SK-N-SH (cell line): ENCODE data around the gene NBDY. TPM values are rescaled to one million over a fixed set of nuclear protein-coding genes. Genes with fewer than 3 reads are reported as not detected.

Experiments
- CTCF ChIA-PET: fragments of 300-600, 350-600 bp; formaldehyde crosslinking; extraction: SDS; loops from one replicate; lab custom pipeline; 2021; lab: Yijun Ruan, JAX
- POLR2A ChIA-PET: fragments of 350-600 bp; sonication (Branson Sonifier 250); formaldehyde crosslinking; extraction: SDS; loops from one replicate; lab custom pipeline; 2020; ENCODE audit warnings: antibody characterized with exemption, inconsistent platforms; lab: Yijun Ruan, JAX
- DNase-seq: peaks from one replicate; pipeline ENCODE4 v3.0.0; 2012
- H2AFZ ChIP-seq: fragments of 200-600 bp; sonication (generic); 2 replicates; pipeline ENCODE4 v1.8.1; 2016; ENCODE audit warnings: antibody characterized with exemption, mild to moderate bottlenecking, low read depth
- H3F3A ChIP-seq: fragments of 200-600 bp; sonication (generic); replicated peaks from 2 replicates; pipeline ENCODE3; 2016; ENCODE audit warnings: antibody characterized with exemption, mild to moderate bottlenecking; ENCODE audit not compliant: insufficient read depth
- H3K27ac ChIP-seq, 2 experiments: fragments of 200-500 bp in 1 of 2; fragments of 200-600 bp in 1 of 2; sonication (Bioruptor generic) in 1 of 2; sonication (generic), shearing (Covaris generic) in 1 of 2; 2 replicates each; pipeline versions ENCODE4 v1.5.1 to v1.6.1; 2014 to 2016; ENCODE audit warnings: low read depth in 2 of 2, inconsistent platforms in 1 of 2, low read length in 1 of 2, mild to moderate bottlenecking in 1 of 2, mixed read lengths in 1 of 2
- H3K27me3 ChIP-seq: fragments of 200-600 bp; sonication (generic), shearing (Covaris generic); 2 replicates; pipeline ENCODE4 v1.6.1; 2016; ENCODE audit warnings: mixed run types; ENCODE audit not compliant: insufficient read depth
- H3K36me3 ChIP-seq, 2 experiments: fragments of 200-500 bp in 1 of 2; fragments of 200-600 bp in 1 of 2; sonication (Bioruptor generic) in 1 of 2; sonication (generic) in 1 of 2; replicated peaks in 1 of 2; 2 replicates each; pipeline versions ENCODE3 to v1.5.1; 2014 to 2016; ENCODE audit warnings: low read length in 1 of 2, mild to moderate bottlenecking in 1 of 2; ENCODE audit not compliant: insufficient read depth in 2 of 2, control insufficient read depth in 1 of 2
- H3K4me1 ChIP-seq, 2 experiments: fragments of 200-500 bp in 1 of 2; fragments of 200-600 bp in 1 of 2; sonication (Bioruptor generic) in 1 of 2; sonication (generic), shearing (Covaris generic) in 1 of 2; 2 replicates each; pipeline versions ENCODE4 v1.5.1 to v1.6.1; 2014 to 2016; ENCODE audit warnings: low read depth in 1 of 2, low read length in 1 of 2, mixed run types in 1 of 2; ENCODE audit not compliant: insufficient read depth in 2 of 2, control insufficient read depth in 1 of 2
- H3K4me2 ChIP-seq: fragments of 200-600 bp; sonication (generic), shearing (Covaris generic); 2 replicates; pipeline ENCODE4 v1.6.1; 2017; ENCODE audit warnings: mixed run types
- H3K4me3 ChIP-seq, 2 experiments: fragments of 200-500 bp in 1 of 2; fragments of 200-600 bp in 1 of 2; sonication (Bioruptor generic) in 1 of 2; sonication (generic), shearing (Covaris generic) in 1 of 2; 2 replicates each; pipeline versions ENCODE4 v1.5.1 to v1.8.1; 2014 to 2016; ENCODE audit warnings: low read depth in 2 of 2, inconsistent platforms in 1 of 2, low read length in 1 of 2, mild to moderate bottlenecking in 1 of 2, mixed read lengths in 1 of 2, moderate library complexity in 1 of 2
- H3K79me2 ChIP-seq: fragments of 200-600 bp; sonication (generic); 2 replicates; pipeline ENCODE4 v1.8.1; 2017; ENCODE audit warnings: mild to moderate bottlenecking; ENCODE audit not compliant: insufficient read depth
- H3K9ac ChIP-seq: fragments of 200-600 bp; sonication (generic); 2 replicates; pipeline ENCODE4 v1.6.1; 2017; ENCODE audit warnings: mixed run types
- H3K9me2 ChIP-seq: fragments of 200-600 bp; sonication (generic); 2 replicates; pipeline ENCODE4 v1.6.1; 2017; ENCODE audit warnings: mixed run types
- H3K9me3 ChIP-seq: fragments of 200-600 bp; sonication (generic); 2 replicates; pipeline ENCODE4 v1.6.1; 2017; ENCODE audit warnings: mixed run types, mild to moderate bottlenecking, moderate library complexity
- H4K20me1 ChIP-seq: fragments of 200-600 bp; sonication (generic); 2 replicates; pipeline ENCODE4 v1.6.1; 2017; ENCODE audit warnings: mild to moderate bottlenecking, mixed run types; ENCODE audit not compliant: insufficient read depth
- ELF1 ChIP-seq: IDR thresholded peaks from 2 replicates; pipeline ENCODE4 v1.4.0; 2012
- EP300 ChIP-seq, 2 experiments: IDR thresholded peaks; 2 replicates each; pipeline versions ENCODE4 v1.4.0 to v1.6.1; 2012; ENCODE audit warnings: borderline replicate concordance in 1 of 2, low read depth in 1 of 2, low read length in 1 of 2
- FOSL2 ChIP-seq: IDR thresholded peaks from 2 replicates; pipeline ENCODE4 v1.4.0; 2012; ENCODE audit warnings: low read depth, mild to moderate bottlenecking, moderate library complexity, borderline replicate concordance
- FOXJ3 ChIP-seq: sonication (generic); formaldehyde crosslinking; IDR thresholded peaks from 2 replicates; pipeline ENCODE4 v1.5.1; 2020; ENCODE audit warnings: mild to moderate bottlenecking, missing genetic modification reagents
- MEF2A ChIP-seq: IDR thresholded peaks from 2 replicates; pipeline ENCODE4 v1.4.0; 2012; ENCODE audit warnings: low read depth, borderline replicate concordance
- MXI1 ChIP-seq: IDR thresholded peaks from 2 replicates; pipeline ENCODE4 v1.6.1; 2012; ENCODE audit warnings: mild to moderate bottlenecking, low read depth, low read length, improper control_type of control experiment
- RAD21 ChIP-seq: IDR thresholded peaks from 2 replicates; pipeline ENCODE4 v1.6.1; 2012; ENCODE audit warnings: mild to moderate bottlenecking, low read length
- SMC3 ChIP-seq: IDR thresholded peaks from 2 replicates; pipeline ENCODE4 v1.6.1; 2012; ENCODE audit warnings: low read depth, low read length, improper control_type of control experiment
- WGBS: methylation state at CpG from one replicate; pipeline ENCODE4 v1.1.6; 2017; ENCODE audit warnings: low lambda C conversion rate; 5-methylcytosine and 5-hydroxymethylcytosine counted together
- polyA plus RNA-seq, 3 experiments: library from polyadenylated mRNA; depleted of rRNA; stranded (reverse); fragments of >200 nt; gene quantifications; 2 replicates each; pipeline ENCODE4 v1.2.3, GENCODE V29; 2012
- TF ChIP-seq, protein P1 (sequence below): IDR thresholded peaks from 2 replicates; pipeline ENCODE4 v1.6.1; 2012; ENCODE audit warnings: mild to moderate bottlenecking, low read depth, low read length, moderate library complexity
- TF ChIP-seq, protein P2 (sequence below): fragments of 200-600 bp; sonication (generic); IDR thresholded peaks from 2 replicates; pipeline ENCODE4 v1.6.1; 2017; ENCODE audit warnings: antibody characterized with exemption, mild to moderate bottlenecking, moderate library complexity

The NBDY gene
- polyA plus RNA-seq, 1 of the 3 experiments (the other 2 are of a cell fraction): 68.2 TPM

DNA sequence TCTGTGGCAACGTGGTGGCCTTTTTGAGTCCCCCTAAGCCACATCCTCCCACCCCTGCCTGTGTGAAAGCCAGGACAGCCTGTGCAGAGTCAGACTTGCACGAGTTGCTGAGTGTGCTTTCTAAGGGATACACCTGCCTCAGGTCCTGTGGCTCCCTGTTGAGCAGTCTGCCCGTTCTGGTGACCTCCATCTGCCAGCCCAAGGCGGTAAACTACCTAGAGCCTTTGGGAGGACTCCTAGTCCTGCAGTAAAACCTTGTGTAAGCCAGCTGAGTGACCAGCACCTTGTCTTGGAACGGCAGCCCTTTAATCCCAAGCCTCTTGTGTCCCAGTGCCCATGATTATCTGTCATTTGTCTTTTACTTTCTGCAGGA, 69.3 kb downstream of the NBDY start:
- TF ChIP-seq, protein P1, sequence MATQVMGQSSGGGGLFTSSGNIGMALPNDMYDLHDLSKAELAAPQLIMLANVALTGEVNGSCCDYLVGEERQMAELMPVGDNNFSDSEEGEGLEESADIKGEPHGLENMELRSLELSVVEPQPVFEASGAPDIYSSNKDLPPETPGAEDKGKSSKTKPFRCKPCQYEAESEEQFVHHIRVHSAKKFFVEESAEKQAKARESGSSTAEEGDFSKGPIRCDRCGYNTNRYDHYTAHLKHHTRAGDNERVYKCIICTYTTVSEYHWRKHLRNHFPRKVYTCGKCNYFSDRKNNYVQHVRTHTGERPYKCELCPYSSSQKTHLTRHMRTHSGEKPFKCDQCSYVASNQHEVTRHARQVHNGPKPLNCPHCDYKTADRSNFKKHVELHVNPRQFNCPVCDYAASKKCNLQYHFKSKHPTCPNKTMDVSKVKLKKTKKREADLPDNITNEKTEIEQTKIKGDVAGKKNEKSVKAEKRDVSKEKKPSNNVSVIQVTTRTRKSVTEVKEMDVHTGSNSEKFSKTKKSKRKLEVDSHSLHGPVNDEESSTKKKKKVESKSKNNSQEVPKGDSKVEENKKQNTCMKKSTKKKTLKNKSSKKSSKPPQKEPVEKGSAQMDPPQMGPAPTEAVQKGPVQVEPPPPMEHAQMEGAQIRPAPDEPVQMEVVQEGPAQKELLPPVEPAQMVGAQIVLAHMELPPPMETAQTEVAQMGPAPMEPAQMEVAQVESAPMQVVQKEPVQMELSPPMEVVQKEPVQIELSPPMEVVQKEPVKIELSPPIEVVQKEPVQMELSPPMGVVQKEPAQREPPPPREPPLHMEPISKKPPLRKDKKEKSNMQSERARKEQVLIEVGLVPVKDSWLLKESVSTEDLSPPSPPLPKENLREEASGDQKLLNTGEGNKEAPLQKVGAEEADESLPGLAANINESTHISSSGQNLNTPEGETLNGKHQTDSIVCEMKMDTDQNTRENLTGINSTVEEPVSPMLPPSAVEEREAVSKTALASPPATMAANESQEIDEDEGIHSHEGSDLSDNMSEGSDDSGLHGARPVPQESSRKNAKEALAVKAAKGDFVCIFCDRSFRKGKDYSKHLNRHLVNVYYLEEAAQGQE: no peak
- no peak for TF ChIP-seq ELF1
- no peak for TF ChIP-seq MXI1
- TF ChIP-seq, all 33 proteins: peak for 0
- H3K9me2 ChIP-seq: no peaks in the 10 kb centered on the region
- CTCF ChIA-PET: interaction anchor here (1.0 to 1.8 kb wide), 3 partner anchors 15 to 33 kb away, joined by 3 to 8 read pairs (median 5); no protein-coding TSS in a partner anchor
- H4K20me1 ChIP-seq: no peaks in the 10 kb centered on the region
- H3K27ac ChIP-seq: no peak overlapping the region
- WGBS: 73% methylated on average over 4 of the region's 5 CpGs
- no peak for DNase-seq
- no peaks in the 10 kb centered on the region for H3K27me3 ChIP-seq
- H3K79me2 ChIP-seq: no peaks in the 10 kb centered on the region
- H3K4me2 ChIP-seq: no peak overlapping the region
- POLR2A ChIA-PET: no interaction called here
- no peak overlapping the region for H2AFZ ChIP-seq
- no peak overlapping the region for H3K9ac ChIP-seq
- no peak overlapping the region for H3K4me3 ChIP-seq
- H3K9me3 ChIP-seq: no peaks in the 10 kb centered on the region
- peaks cover 0 to 6% of the 10 kb centered on the region in 2 experiments; a peak in 1 of 4 replicates for H3K4me1 ChIP-seq
- H3K36me3 ChIP-seq: no peaks in the 10 kb centered on the region
- H3F3A ChIP-seq: no peaks in the 10 kb centered on the region

DNA sequence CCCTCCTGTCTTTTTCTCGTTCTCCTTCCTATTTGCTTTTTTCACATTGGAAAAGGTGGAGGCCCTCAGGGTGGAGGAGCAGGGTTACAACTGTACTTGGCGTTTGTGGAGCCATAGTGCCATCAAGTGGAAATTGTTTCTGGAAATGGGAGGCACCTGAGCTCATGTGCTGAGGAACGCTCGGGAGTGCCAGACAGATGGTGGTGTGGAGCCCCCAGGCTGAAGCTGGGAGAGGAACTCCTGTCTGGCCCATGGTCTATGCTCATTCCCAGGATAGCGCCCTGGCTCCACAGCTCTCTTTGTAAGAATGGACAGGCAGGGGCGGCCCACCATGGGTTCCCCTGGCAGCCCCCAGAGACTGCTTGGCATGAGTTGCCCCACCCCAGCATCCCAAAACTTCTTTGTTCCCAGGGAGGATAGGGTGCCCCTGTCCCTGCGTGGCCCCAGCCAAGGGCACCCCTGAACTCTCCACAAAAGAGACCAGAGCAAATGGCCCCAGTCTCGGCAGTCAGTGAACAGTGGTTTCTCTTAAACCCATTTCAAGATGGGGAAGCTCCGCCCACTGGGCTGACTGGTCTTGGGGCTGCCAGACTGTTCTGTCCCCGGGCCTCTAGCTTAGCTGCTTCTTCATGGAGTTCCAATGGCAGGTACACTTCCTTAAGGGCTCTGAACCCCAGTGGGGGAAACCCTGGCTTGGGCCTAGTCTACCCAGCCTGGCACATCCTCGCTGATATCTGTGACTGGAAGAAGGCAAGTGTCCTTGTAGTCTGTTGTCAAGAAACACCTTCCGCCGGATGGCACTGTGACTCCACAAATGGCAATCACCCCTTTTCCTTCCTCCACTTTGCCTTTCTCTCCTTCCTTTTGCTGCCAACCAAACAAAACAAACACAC, 70.1 kb downstream of the NBDY start:
- Histone ChIP-seq H3K4me2 (no peak overlapping the region), H3K36me3 (no peaks in the 10 kb centered on the region), H3F3A (no peaks in the 10 kb centered on the region), H3K9ac (no peak overlapping the region), H3K27ac (no peak overlapping the region), H3K4me1 (peaks cover 0 to 6% of the 10 kb centered on the region in 2 experiments; a peak in 1 of 4 replicates), H3K9me3 (no peaks in the 10 kb centered on the region), H3K27me3 (no peaks in the 10 kb centered on the region), H4K20me1 (no peaks in the 10 kb centered on the region), H3K9me2 (no peaks in the 10 kb centered on the region), H3K4me3 (no peak overlapping the region), H2AFZ (no peak overlapping the region), H3K79me2 (no peaks in the 10 kb centered on the region)
- ChIA-PET POLR2A (no interaction called here), CTCF (interaction anchor here (1.0 to 1.8 kb wide), 3 partner anchors 15 to 34 kb away, joined by 3 to 8 read pairs (median 5); no protein-coding TSS in a partner anchor)
- WGBS: 75% methylated on average over 9 of the region's 13 CpGs
- DNase-seq: peak; percentile 48
- no peak for TF ChIP-seq MEF2A
- TF ChIP-seq, protein P2, sequence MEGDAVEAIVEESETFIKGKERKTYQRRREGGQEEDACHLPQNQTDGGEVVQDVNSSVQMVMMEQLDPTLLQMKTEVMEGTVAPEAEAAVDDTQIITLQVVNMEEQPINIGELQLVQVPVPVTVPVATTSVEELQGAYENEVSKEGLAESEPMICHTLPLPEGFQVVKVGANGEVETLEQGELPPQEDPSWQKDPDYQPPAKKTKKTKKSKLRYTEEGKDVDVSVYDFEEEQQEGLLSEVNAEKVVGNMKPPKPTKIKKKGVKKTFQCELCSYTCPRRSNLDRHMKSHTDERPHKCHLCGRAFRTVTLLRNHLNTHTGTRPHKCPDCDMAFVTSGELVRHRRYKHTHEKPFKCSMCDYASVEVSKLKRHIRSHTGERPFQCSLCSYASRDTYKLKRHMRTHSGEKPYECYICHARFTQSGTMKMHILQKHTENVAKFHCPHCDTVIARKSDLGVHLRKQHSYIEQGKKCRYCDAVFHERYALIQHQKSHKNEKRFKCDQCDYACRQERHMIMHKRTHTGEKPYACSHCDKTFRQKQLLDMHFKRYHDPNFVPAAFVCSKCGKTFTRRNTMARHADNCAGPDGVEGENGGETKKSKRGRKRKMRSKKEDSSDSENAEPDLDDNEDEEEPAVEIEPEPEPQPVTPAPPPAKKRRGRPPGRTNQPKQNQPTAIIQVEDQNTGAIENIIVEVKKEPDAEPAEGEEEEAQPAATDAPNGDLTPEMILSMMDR: 0 out of 2 replicates have a peak, but pooled peaks have one; percentile 8
- TF ChIP-seq FOXJ3 (CRISPR knock-in tag): no peak
- TF ChIP-seq EP300 (IDR thresholded peaks at IDR 0.05; ENCODE audit: borderline replicate concordance in 1 of 2, low read depth in 1 of 2, low read length in 1 of 2): no peak
- TF ChIP-seq MXI1: no peak
- TF ChIP-seq SMC3: peak; percentile 21; the same call in 1 of the 2 replicates
- TF ChIP-seq RAD21: peak; percentile 66
- no peak for TF ChIP-seq FOSL2
